HG03060 (cell line): Measurements from ENCODE around the gene COL24A1.
"Not testable (repeated sequence)": the region's sequence is repeated elsewhere in the genome, so short reads cannot be mapped to it uniquely, and the experiment has no call there.

Experiments used
- ATAC-seq: cut with Tn5 transposase; IDR thresholded peaks from one replicate; pipeline ENCODE4 v1.9.1; 2021; ENCODE audit warnings: low read depth, moderate number of reproducible peaks; ENCODE audit not compliant: unreplicated experiment

Gene COL24A1

DNA sequence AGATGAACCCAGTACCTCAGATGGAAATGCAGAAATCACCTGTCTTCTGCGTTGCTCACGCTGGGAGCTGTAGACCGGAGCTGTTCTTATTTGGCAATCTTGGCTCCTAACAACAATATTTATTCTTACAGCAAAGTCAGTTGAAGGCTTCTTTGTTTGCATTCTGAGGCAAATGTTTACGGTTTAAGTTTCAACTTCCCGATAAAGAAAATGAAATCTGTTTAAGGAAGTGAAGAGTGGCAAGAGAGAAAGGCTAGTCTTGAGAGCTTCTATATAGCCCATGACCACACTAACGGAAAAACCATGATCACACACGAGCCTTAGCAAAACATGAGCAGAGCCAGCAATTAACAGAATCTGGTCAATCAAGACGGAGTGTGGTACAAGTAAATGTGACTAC lies 325.7 kb downstream of the COL24A1 start:
- ATAC-seq = no peak

DNA sequence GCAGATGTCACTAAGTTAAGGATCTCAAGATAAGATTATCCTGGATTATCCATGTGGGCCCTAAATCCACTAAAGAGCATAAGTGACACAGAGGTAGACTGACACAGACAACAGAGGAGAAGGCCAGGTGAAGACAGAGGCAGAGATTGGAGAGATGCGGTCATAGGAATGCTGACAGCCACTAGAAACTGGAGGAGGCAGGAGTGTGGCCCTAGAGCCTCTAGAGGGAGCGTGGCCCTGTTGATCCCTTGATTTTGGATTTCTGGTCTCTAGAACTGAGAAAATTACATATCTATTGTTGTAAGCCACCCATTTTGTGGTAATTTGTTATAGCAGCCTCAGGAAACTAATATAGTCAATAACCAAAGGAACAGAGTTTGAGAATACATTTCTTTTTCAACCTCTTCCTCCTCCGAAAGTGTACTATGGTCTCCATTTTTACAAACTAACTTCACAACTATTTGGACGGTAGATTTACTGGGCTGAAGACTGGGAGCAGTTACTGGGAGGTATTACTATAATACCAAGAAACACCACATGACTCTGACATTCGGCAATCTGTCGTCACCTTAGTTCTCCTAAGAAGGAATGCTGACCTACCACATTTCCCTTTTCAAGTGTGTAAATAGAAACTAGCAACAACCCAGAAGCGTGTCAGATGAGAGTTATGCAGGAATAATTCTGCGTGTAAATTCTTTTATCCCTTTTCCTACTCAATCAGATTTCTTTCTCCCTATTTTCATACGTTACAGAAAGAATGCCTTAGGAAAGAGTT lies 332.3 kb downstream of the COL24A1 start:
- no peak for ATAC-seq

DNA sequence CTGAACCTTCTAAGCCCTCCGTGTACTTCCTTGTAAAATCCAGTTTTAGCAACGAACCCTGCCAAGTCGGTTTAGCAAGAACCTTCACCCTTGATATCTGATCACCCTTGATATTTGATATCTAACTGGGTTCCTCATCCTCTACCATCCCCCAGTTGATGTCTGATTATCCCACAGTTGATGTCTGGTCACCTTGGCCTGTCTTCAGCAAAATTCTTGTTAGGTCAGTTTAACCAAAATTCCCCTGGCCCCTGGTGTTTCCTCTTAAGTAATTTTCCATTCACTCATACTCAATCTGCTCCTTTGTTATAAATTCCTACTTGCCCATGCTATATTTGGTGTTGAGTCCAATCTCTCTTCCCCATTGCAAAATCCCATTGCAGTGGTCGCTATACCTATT lies 333.9 kb downstream of the COL24A1 start:
- no peak for ATAC-seq

DNA sequence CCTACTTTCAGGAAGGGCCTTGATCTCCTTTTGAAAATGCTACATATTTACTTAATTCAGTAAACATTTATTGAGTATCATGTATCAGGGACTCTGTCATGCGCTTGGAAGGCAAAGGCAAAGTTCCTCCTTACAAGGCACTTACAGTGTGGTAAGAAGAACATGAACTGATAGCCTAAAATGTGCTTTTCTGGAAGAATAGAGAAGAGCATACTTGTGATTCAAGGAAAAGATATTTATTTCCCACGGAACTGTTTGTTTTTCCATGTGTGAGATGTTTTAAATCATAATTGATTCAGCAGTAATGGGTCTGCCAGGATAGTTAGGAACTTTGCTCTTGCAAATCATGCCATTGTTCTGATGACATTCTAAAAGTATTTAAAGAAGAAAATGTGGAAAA lies 338.2 kb downstream of the COL24A1 start:
- ATAC-seq = no peak

DNA sequence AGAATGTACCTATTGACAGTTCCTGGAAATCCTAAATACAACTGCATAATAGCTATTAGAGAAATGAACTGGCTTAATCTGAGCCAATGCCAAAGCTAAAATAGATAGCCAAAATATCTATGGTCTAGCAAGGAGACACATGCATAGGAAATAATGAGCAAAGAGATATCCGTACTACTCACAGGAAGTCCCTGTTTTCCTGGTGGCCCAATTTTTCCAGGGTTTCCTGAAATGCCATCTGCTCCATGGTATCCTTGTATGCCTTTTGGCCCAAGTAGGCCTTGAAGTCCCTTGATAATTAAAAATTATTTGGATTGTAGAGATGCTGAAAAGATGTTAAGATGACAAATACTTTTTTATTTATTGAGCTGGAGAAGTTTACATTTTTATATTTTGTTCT lies 340.0 kb downstream of the COL24A1 start:
- ATAC-seq = no peak

DNA sequence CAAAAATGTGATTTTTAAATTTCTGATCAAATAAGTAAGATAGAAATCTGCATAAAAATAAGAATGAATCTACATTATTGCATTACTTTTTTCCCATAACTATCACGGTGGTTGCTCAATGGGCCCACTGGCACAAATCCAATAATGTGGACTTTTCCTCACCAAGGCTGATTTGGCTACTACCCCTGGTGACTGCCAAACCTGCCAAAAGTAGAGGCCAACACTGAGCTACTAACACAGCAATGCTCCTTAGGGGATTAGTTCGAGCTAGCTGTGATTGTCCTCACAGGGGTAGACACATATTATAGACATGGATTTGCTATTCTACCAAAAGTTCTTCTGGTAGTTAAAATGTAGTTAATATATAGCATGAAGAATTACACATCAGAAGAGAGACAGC lies 340.7 kb downstream of the COL24A1 start:
- ATAC-seq = no peak

DNA sequence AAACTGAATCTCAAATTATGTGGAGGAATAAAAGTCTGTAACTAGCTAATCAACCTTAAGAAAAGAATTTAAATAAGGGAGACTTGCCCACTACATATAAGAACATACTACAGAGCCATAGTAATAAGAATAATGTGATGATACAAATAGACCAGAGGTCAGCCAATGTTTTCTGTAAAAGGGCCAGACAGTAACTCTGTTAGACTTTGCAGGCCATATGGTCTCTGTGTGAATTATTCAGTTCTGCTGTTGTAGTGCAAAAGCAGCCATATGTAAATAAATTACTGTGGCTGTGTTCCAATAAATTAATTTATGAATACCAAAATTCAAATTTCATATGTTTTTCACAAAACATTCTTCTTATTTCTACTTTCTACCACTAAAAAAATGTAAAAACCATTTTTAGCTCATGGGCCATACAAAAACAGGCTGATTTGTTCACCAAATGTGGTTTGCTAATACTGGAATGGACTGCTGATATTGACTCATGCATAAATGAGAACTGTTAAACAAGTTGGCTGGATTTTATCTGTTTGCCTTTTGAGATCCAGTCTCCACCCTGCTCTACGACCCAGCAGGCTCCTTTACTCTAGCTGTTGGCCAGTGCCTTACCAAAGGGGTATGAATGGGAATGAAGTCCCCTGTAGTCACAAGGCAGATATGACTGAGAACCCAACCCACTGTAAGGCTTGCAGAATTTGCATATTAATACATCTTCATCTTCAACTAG lies 350.2 kb downstream of the COL24A1 start:
- ATAC-seq = no peak

DNA sequence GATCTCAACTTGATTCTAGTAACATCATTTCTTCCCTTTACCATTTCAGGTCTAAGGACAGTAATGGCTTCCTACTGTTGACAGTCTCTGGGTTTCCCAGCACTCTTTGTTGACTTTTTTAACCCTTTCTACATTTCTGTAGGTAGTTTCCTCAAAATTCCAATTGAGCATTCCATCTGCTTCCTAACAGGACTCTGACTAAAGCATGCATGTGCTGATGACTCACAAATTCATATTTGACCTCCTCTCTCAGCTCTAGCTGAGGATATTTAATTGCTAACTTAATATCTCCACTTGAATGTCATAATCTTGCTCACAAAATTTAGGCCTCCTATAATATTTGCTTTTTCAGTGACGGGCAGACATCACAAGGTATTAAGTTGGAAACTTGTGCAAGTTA lies 355.1 kb downstream of the COL24A1 start:
- ATAC-seq = no peak

DNA sequence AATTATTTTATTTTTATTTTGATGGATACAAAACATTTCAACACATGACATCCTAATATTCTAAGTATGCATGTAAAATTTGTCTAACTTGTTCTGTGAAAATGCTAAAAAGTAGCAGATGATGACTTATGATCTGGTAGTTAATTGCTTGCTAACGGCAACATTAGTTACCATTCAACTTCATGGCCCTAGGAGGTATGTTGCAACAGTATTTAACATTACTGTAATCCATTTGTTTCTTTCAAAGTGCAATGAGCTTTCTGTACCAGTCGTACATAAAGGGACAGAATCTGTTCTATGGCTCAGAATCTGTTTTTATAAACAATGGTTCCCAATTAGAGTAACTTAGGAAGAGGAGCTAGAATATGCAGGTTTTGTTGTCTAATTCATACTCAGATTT lies 356.8 kb downstream of the COL24A1 start:
- ATAC-seq = no peak

DNA sequence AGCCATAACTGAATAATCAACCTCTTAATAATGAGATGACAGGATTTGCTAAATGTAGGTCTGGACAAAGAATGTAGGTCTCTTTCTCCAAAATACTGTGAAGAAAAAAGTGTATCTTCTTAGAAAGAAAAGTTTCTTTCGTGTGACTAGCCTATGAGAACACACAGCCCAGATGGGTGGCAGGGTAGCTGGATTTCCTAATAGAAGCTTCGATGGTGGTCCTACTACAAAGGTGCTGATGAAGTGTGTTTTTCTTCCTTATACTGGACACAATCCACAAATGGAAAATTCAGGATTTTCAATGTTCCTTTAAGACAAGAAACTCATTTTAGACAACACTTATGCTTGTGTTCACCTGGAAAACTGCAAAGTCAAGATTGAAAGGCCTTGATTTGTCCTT lies 358.2 kb downstream of the COL24A1 start:
- ATAC-seq = no peak

DNA sequence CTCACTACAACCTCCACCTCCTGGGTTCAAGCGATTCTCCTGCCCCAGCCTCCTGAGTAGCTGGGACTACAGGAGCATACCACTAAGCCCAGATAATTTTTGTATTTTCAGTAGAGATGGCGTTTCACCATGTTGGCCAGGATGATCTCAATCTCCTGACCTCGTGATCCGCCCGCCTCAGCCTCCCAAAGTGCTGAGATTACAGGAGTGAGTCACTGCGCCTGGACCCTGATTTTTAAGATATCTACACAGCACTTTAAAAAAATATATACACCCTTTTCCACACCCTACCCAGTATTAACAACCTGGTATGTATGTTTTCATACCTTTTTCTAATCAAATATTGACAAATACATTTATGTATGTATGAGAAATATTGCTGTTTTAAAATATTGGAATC lies 379.6 kb downstream of the COL24A1 start:
- not testable (repeated sequence) for ATAC-seq

DNA sequence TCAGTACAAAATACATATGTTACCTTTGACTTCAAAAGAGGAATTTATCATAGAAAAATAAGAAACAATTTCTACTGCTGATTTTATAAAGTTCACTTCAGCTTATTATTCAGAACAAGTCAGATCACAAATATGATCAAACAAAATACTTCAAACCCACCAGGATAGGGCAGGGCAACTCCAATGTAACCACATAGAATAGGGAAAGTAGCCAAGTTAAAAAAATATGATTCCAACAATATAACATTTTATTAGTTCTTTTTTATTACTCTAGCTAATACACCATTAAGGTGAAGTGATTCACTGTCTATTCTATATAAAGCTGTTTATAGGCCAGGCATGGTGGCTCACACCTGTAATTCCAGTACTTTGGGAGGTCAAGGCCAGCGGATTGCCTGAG lies 393.8 kb downstream of the COL24A1 start:
- no peak for ATAC-seq

DNA sequence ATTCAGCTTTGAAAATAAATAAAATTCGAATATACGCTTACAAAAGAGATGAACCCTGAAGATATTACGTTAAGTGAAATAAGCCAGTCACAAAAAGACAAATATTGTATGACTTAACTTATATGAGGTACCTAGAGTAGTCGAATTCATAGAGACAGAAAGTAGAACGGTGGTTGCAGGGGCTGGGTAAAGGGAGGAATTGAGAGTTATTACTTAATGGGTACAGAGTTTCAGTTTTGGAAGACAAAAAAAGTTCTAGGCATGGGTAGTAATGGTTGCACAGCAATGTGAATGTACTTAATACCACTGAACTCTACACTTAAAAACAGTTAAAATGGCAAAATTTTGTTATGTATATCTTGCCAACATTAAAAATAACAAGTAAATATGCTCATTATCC lies 399.7 kb downstream of the COL24A1 start:
- ATAC-seq = no peak

DNA sequence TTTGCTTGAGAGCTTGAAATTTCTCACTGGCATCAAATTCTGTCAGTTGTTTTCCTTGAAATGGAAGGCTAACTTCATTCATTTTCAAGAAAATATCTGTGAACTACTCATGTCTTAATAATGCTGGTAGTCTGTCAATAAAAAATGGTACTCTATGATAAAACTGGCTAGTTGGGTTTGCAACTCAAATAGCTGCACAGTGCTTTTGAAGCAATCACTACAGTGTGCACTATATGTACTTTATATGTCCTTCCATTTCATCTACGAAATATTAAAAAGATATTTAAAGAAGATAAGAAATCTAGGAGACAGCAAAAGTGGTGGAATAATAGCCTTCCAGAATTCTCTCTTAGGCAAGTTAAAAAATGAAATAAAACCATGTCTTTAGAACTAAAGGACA lies 408.5 kb downstream of the COL24A1 start:
- ATAC-seq = no peak

DNA sequence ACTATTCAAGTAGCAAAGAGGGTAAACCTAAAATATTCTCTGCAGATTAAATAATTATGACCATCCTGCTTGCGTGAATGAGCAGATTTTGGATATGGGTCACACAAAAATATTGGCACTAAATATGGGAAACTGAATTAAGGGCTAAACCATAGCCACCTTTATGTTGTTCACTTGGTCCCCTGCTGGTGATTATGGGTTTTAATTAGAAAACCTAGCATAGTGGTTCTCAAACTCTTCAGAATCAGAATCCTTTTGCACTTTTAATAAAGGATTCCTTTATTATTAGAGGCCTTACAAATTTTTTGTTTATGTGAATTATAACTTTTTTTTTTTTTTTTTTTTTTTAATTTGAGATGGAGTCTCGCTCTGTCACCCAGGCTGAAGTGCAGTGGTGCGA lies 409.8 kb downstream of the COL24A1 start:
- no peak for ATAC-seq

DNA sequence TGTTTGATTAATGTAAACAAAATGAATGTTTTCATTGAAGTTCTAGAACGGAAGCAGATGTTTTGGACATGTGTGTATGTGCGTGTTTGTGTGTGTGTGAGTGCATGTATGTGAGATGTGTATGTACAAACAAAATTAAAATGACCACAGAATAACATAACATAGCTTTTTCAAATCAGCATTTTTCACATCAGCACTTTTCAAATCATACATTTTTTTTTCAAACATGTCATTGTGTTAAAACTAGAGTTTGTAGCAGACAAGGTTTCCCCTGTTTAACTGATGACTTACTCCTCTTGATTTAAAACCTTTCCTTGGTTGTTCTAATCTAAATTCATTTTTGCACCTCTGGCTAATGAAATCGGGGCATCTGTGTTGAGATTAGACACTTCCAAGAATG lies 412.8 kb downstream of the COL24A1 start:
- no peak for ATAC-seq

DNA sequence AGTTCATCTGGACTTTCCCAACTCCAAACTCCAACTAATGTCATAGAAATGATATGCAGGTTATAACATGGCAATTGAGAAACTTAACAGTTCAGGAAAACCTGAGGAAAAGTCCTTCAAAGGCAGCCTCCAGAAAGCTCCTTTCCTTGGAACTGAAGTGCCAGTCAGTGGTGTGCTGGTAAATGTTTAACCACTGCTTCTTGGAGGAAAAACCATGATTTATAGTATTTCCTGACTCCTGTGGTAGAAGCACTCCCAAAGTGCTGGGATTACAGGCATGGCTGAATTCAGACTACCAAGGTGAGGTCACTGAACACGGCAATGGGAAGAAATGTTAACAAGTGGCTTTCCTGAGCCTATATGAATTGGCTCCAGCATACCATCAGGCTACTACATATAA lies 421.6 kb downstream of the COL24A1 start:
- no peak for ATAC-seq

DNA sequence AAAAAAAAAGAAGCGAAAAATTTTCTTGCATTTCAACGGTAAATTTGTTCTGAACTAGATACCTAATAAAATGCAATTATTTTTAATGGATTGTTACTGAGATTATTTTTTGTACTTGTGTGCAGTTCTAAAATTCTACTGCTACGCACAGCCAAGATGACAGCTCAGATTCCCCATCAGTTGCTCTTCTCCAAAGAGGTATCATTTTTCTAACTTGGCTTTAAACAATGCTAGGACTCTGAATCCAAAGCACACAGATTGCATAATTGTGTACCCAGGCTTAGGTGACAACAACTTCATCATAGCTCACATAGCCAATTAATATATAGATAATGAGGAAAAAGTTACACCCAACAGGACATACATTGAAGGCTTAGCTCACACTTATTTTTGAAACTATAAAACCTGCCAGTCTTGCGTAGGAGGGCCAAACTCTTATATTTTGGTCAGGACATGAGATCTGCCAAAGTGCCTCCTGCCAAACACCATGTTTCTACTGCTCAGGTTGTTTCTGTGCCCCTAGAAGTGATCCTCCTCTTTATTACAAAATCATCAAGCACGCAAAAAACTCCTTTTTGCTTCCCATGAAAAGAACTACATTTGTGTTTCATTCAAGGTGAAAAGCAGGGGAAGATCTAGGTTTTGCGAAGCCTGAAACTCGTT lies 437.8 kb downstream of the COL24A1 start:
- ATAC-seq = no peak

DNA sequence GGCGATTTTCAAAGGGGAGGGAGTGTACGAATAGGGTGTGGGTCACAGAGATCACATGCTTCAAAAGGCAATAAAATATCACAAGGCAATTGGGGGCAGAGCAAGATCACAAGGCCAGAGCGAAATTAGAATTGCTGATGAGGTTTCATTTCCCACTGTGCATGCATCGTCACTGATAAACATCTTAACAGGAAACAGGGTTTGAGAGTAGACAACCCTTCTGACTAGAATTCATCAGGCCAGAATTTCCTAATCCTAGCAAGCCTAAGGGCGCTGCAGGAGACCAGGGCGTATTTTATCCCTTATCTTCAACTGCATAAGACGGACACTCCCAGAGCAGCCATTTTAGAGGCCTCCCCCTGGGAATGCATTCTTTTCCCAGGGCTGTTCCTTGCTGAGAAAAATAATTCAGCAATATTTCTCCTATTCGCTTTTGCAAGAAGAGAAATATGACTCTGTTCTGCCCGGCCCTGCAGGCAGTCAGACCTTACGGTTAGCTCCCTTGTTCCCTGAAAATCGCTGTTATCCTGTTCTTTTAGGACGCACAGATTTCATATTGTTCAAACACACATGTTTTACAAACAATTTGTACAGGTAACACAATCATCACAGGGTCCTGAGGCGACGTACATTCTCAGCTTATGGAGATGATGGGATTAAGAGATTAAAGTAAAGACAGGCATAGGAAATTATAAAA lies 442.0 kb downstream of the COL24A1 start:
- ATAC-seq = not testable (repeated sequence)

DNA sequence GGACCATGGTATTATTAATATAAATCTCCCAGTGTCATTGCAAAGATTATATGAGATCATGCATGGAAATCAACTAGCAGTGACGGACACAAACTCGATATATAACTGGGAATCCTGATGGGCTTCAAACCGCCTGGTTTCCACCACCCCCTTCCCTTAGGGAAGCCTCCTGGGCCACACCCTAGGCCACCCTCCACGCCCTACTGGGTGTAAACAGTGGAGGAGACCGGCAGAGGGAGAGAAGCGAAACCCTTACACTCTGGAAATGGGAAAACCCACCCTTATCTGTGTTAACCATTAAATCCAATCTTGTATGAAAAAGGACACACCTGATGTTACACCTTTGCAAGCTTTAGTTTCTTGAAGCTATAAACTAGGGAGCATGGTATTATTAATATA lies 447.7 kb downstream of the COL24A1 start:
- no peak for ATAC-seq
